A673 (cell line): ENCODE data around the gene SIVA1. TPM values are rescaled to one million over a fixed set of nuclear protein-coding genes. Genes with fewer than 3 reads are reported as not detected.

ENCODE experiments used
- BruUV-seq: library from RNA; stranded (reverse); fragments of 400-500 nt; replicated peaks from 2 replicates; lab custom pipeline; 2021; lab: Mats Ljungman, UMichigan
- CTCF ChIA-PET: fragments of 300-600 bp; sonication (Branson Sonifier 250); formaldehyde crosslinking; loops from one replicate; lab custom pipeline; 2022; ENCODE audit warnings: antibody characterized with exemption; lab: Charles Lee
- POLR2A ChIA-PET: fragments of 300-600 bp; sonication (Branson Sonifier 250); formaldehyde crosslinking; loops from one replicate; lab custom pipeline; 2022; ENCODE audit warnings: antibody characterized with exemption; ENCODE audit not compliant: low non-redundant PET; lab: Charles Lee
- DNase-seq: peaks from one replicate; pipeline ENCODE4 v3.0.0-alpha.2; 2015; ENCODE audit warnings: low spot score
- H3K27ac ChIP-seq: fragments of 200-600 bp; sonication (generic); 2 replicates; pipeline ENCODE4 v1.5.1; 2016; ENCODE audit warnings: mixed run types, low read depth, mild to moderate bottlenecking, mixed read lengths, antibody characterized with exemption, low read length; ENCODE audit not compliant: poor library complexity, severe bottlenecking
- H3K27me3 ChIP-seq: fragments of 200-600 bp; sonication (generic); replicated peaks from 2 replicates; pipeline ENCODE4 v1.6.1; 2017; ENCODE audit warnings: mixed run types, low read depth, mild to moderate bottlenecking, mixed read lengths, antibody characterized with exemption, low read length; ENCODE audit not compliant: insufficient read depth, poor library complexity
- H3K36me3 ChIP-seq: fragments of 200-600 bp; sonication (generic); 2 replicates; pipeline ENCODE4 v1.6.1; 2016; ENCODE audit warnings: mixed run types, mild to moderate bottlenecking, mixed read lengths, antibody characterized with exemption, low read length; ENCODE audit not compliant: insufficient read depth, poor library complexity, severe bottlenecking
- H3K4me1 ChIP-seq: fragments of 200-600 bp; sonication (generic); 2 replicates; pipeline ENCODE4 v1.6.1; 2017; ENCODE audit warnings: mixed run types, mild to moderate bottlenecking, mixed read lengths, antibody characterized with exemption, low read length; ENCODE audit not compliant: insufficient read depth, poor library complexity, severe bottlenecking
- H3K4me3 ChIP-seq: fragments of 200-600 bp; sonication (generic); 2 replicates; pipeline ENCODE4 v1.5.1; 2016; ENCODE audit warnings: low read depth, mixed run types, mild to moderate bottlenecking, mixed read lengths, low read length; ENCODE audit not compliant: poor library complexity, severe bottlenecking
- H3K9me3 ChIP-seq: fragments of 200-600 bp; sonication (generic); 2 replicates; pipeline ENCODE4 v1.6.1; 2016; ENCODE audit warnings: mixed run types, low read depth, mild to moderate bottlenecking, mixed read lengths, antibody characterized with exemption, low read length; ENCODE audit not compliant: poor library complexity, severe bottlenecking
- CTCF ChIP-seq: fragments of 300-800, 200-600 bp; sonication (generic); conservative IDR thresholded peaks from 2 replicates; pipeline ENCODE4 v1.5.1; 2017; ENCODE audit warnings: low read depth, mild to moderate bottlenecking, antibody characterized with exemption, low read length, moderate library complexity, mixed read lengths
- EZH2 ChIP-seq: fragments of 200-600 bp; sonication (generic); IDR thresholded peaks from 2 replicates; pipeline ENCODE4 v1.6.1; 2017; ENCODE audit warnings: borderline replicate concordance, low read depth, mild to moderate bottlenecking, mixed read lengths, antibody characterized with exemption, low read length; ENCODE audit not compliant: poor library complexity, severe bottlenecking
- intact Hi-C: fragments of 100-400 bp; cut with micrococcal nuclease; formaldehyde crosslinking; loops from one replicate; pipeline ENCODE4 v1.10.0; 2022; ENCODE audit not compliant: unreplicated experiment
- total RNA-seq: library from RNA; stranded (reverse); gene quantifications from 2 replicates; pipeline ENCODE4 v1.2.3, GENCODE V29; 2021

SIVA1 gene
- total RNA-seq, 1 experiment from 2014 or later: 79.6 TPM

GRCh38 chr14:104741108-104741802, 11.7 kb upstream of the SIVA1 start:
- no peaks in the 10 kb centered on the region for H3K4me1 ChIP-seq
- H3K27ac ChIP-seq: no peak overlapping the region
- no peaks in the 10 kb centered on the region for H3K9me3 ChIP-seq
- TF ChIP-seq CTCF: no peak
- TF ChIP-seq EZH2: no peak
- ChIA-PET CTCF (interaction anchor here (0.5 kb wide), 1 partner anchor 796 kb away, joined by 3 read pairs; no protein-coding TSS in a partner anchor), POLR2A (no interaction called here)
- no peaks in the 10 kb centered on the region for H3K36me3 ChIP-seq
- H3K4me3 ChIP-seq: no peak overlapping the region
- no peak for DNase-seq
- no peaks in the 10 kb centered on the region for H3K27me3 ChIP-seq
- intact Hi-C loops: no loop called here
- no TSS peak for BruUV-seq

- intact Hi-C loops: no loop called here
- H3K27ac ChIP-seq: no peak overlapping the region
- POLR2A ChIA-PET: no interaction called here
- no peaks in the 10 kb centered on the region for H3K9me3 ChIP-seq
- CTCF ChIA-PET: interaction anchor here (0.5 kb wide), 1 partner anchor 795 kb away, joined by 3 read pairs; no protein-coding TSS in a partner anchor
- H3K36me3 ChIP-seq: no peaks in the 10 kb centered on the region
- BruUV-seq: no TSS peak
- TF ChIP-seq CTCF: no peak
- TF ChIP-seq EZH2: no peak
- no peak for DNase-seq
- no peaks in the 10 kb centered on the region for H3K4me1 ChIP-seq
- H3K4me3 ChIP-seq: no peak overlapping the region
- no peaks in the 10 kb centered on the region for H3K27me3 ChIP-seq
Observed at GRCh38 chr14:104741803-104742251, 11.1 kb upstream of the SIVA1 start.

GRCh38 chr14:104742586-104743455, 10.1 kb upstream of the SIVA1 start:
- Histone ChIP-seq H3K4me1 (no peaks in the 10 kb centered on the region), H3K36me3 (no peaks in the 10 kb centered on the region), H3K4me3 (no peak overlapping the region), H3K27ac (no peak overlapping the region), H3K27me3 (no peaks in the 10 kb centered on the region), H3K9me3 (no peaks in the 10 kb centered on the region)
- no peak for TF ChIP-seq EZH2
- no peak for TF ChIP-seq CTCF
- DNase-seq: no peak
- no TSS peak for BruUV-seq
- intact Hi-C loops: no loop called here
- POLR2A ChIA-PET: interaction anchor here (0.6 kb wide), 1 partner anchor 734 kb away, joined by 3 read pairs; no protein-coding TSS in a partner anchor
- CTCF ChIA-PET: no interaction called here
